ENCODE measurements around the gene IST1. TPM values are rescaled to one million over a fixed set of nuclear protein-coding genes. Genes with fewer than 3 reads are reported as not detected.
A peak's percentile ranks its signal among the peaks of the same experiment; 100 is the strongest.

Gene IST1
- polyA plus RNA-seq, 1 experiment: 227 TPM

DNA sequence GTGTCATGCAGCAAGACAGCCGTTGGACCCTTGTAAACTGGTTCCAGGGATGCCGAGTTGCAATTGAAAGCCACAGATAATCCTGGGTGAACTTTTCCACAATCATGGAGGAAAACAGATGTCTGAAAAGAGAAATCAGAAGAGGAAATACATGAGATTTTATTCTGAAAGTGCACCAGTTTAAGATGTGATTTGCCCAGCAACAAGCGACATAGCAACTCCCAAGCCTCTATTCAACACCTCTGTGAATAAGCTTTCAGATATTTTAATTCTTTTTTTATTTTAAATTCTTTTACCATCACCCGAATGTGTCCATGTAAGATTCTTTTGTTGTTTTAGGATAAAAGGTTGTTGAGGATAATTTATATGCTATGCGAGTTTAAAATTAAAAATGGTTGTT is 58.8 kb downstream of the IST1 start:
- DNase-seq (ENCODE audit: low read depth): no peak
- POLR2A ChIA-PET: no interaction called here
- CTCF ChIA-PET: interaction anchor here (0.8 to 5.5 kb wide), 2 partner anchors 58 to 71 kb away, joined by 3 to 28 read pairs; partner anchors contain the start of gene ZNF821
- Histone ChIP-seq H3K36me3 (ENCODE audit: control insufficient read depth, insufficient read depth, low read length) (no peaks in the 10 kb centered on the region), H3K4me3 (ENCODE audit: low read depth, low read length) (no peak overlapping the region), H3K27me3 (ENCODE audit: control insufficient read depth, insufficient read depth, low read length) (no peaks in the 10 kb centered on the region; the same call in 1 of the 2 replicates)
- TF ChIP-seq, protein P1, sequence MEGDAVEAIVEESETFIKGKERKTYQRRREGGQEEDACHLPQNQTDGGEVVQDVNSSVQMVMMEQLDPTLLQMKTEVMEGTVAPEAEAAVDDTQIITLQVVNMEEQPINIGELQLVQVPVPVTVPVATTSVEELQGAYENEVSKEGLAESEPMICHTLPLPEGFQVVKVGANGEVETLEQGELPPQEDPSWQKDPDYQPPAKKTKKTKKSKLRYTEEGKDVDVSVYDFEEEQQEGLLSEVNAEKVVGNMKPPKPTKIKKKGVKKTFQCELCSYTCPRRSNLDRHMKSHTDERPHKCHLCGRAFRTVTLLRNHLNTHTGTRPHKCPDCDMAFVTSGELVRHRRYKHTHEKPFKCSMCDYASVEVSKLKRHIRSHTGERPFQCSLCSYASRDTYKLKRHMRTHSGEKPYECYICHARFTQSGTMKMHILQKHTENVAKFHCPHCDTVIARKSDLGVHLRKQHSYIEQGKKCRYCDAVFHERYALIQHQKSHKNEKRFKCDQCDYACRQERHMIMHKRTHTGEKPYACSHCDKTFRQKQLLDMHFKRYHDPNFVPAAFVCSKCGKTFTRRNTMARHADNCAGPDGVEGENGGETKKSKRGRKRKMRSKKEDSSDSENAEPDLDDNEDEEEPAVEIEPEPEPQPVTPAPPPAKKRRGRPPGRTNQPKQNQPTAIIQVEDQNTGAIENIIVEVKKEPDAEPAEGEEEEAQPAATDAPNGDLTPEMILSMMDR (IDR thresholded peaks at IDR 0.05; ENCODE audit: insufficient read depth, low read depth, low read length): no peak

DNA sequence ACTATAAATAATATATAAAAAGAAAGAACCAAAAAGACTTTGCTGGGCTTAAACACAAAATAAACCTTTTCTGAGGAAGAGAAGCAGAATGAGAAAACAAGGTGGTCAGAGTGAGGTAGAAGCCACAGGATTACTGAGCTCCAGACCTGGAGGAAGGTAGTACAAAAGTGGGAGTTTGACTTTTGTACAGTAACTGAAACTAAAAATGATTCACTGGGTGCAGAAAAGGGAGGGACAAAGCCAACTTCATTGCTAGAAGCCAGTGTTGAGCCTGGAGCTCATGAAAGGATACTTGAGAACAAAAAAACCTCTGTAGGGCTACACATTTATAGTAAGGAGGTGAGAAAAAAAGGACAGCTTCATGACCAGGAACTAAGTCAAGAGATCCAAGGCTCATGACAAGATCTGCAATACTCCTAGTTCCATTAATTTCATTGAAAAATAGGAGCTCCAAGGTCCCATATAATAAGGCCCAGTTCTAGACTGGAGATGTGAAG is 59.4 kb downstream of the IST1 start:
- Histone ChIP-seq H3K27me3 (ENCODE audit: control insufficient read depth, insufficient read depth, low read length) (no peaks in the 10 kb centered on the region; the same call in 1 of the 2 replicates), H3K4me3 (ENCODE audit: low read depth, low read length) (no peak overlapping the region), H3K36me3 (ENCODE audit: control insufficient read depth, insufficient read depth, low read length) (no peaks in the 10 kb centered on the region)
- DNase-seq (ENCODE audit: low read depth): no peak
- TF ChIP-seq, protein P1 (IDR thresholded peaks at IDR 0.05; ENCODE audit: insufficient read depth, low read depth, low read length): no peak
- CTCF ChIA-PET: interaction anchor here (0.8 to 5.5 kb wide), 2 partner anchors 59 to 71 kb away, joined by 3 to 28 read pairs; partner anchors contain the start of gene ZNF821
- POLR2A ChIA-PET: no interaction called here

DNA sequence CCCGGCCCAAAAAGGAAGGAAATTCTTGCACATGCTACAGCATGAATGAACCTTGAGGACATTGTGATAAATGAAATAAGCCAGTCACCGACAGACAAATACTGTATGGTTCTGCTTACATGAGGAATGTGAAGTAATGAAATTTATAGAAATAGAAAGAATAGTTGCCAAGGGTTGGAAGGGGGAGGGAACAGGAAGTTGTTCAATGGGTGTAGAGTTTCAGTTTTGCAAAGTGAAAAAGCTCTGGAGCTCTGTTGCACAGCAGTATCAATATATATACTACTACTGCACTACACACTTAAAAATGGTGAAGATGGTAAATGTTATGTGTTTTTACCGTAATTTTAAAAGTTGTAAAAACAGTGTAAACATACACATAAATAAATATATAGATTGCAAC is 61.2 kb downstream of the IST1 start:
- CTCF ChIA-PET: interaction anchor here (0.5 to 5.5 kb wide), 3 partner anchors 13 to 73 kb away, joined by 3 to 28 read pairs (median 3); partner anchors contain the start of gene ZNF821
- DNase-seq (ENCODE audit: low read depth): no peak
- Histone ChIP-seq H3K36me3 (ENCODE audit: control insufficient read depth, insufficient read depth, low read length) (no peaks in the 10 kb centered on the region), H3K27me3 (ENCODE audit: control insufficient read depth, insufficient read depth, low read length) (no peaks in the 10 kb centered on the region; the same call in 1 of the 2 replicates), H3K4me3 (ENCODE audit: low read depth, low read length) (no peak overlapping the region)
- POLR2A ChIA-PET: no interaction called here
- TF ChIP-seq, protein P1 (IDR thresholded peaks at IDR 0.05; ENCODE audit: insufficient read depth, low read depth, low read length): no peak

DNA sequence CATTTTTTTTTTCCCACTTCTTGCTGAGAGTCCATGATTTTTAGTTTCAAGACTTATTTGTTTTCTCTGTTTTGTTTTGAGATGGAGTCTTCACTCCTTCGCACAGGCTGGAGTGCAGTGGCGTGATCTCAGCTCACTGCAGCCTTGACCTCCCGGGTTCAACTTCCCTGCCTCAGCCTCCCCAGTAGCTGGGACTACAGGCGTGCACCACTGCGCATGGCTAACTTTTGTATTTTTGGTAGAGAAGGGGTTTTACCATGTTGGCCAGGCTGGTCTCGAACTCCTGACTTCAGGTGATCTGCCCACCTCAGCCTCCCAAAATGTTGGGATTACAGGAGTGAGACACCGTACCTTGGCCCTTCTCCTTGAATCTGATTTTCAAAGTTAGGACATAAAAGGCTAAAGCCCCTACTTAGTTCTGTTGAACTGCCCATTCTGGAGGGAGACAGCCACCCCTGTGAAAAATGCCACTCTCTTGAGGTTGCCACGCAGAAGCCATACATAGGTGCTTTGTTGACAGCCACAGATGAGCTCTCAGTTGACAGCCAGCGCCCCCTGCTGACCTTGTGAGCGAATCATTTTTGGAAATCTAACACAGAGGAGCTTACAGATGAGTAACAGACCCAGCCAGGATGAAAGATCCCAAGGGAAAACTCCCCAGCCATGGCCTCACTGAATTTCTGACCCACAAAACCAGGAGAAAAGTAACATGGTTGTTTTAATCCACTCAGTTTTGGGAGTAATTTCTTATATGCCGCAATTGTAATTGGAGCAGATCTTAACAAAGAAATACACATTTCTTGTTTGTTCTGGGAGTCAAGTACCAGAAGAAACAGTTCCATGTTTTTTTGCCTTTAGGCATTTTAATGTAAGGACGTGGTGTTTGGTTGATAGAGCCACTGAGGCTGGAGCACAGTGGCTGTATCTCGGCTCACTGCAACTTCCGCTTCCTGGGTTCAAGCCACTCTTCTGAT is 66.0 kb downstream of the IST1 start:
- Histone ChIP-seq H3K4me3 (ENCODE audit: low read depth, low read length) (no peak overlapping the region), H3K36me3 (ENCODE audit: control insufficient read depth, insufficient read depth, low read length) (no peaks in the 10 kb centered on the region), H3K27me3 (ENCODE audit: control insufficient read depth, insufficient read depth, low read length) (no peaks in the 10 kb centered on the region)
- DNase-seq (ENCODE audit: low read depth): peak; percentile 36
- POLR2A ChIA-PET: no interaction called here
- TF ChIP-seq, protein P1 (IDR thresholded peaks at IDR 0.05; ENCODE audit: insufficient read depth, low read depth, low read length): peak; percentile 80
- CTCF ChIA-PET: interaction anchor here (0.6 to 2.5 kb wide), 25 partner anchors 11 to 396 kb away, joined by 3 to 39 read pairs (median 4); partner anchors contain the start of genes AP1G1 and ZNF821
